Right renal pelvis (tissue), 4 donors: ENCODE measurements around the gene VAV1. TPM values are rescaled to one million over a fixed set of nuclear protein-coding genes. Genes with fewer than 3 reads are reported as not detected.
"Not testable (repeated sequence)": the region's sequence is repeated elsewhere in the genome, so short reads cannot be mapped to it uniquely, and the experiment has no call there.

Source experiments
- DNase-seq, 4 donors: peaks; one replicate each; pipeline ENCODE4 v3.0.0-alpha.2; 2013; ENCODE audit warnings: low read depth in 4 of 4, low spot score in 3 of 4, missing footprints in 1 of 4
- polyA plus RNA-seq, 4 donors: library from polyadenylated mRNA; unstranded; fragments of 120-200 nt; gene quantifications; one replicate each; pipeline ENCODE4 v1.2.1, GENCODE V29; 2013; ENCODE audit not compliant: insufficient read length in 4 of 4

VAV1 gene
- polyA plus RNA-seq, 4 donors, result 1.2 to 1.7 (median 1.4) TPM

DNA sequence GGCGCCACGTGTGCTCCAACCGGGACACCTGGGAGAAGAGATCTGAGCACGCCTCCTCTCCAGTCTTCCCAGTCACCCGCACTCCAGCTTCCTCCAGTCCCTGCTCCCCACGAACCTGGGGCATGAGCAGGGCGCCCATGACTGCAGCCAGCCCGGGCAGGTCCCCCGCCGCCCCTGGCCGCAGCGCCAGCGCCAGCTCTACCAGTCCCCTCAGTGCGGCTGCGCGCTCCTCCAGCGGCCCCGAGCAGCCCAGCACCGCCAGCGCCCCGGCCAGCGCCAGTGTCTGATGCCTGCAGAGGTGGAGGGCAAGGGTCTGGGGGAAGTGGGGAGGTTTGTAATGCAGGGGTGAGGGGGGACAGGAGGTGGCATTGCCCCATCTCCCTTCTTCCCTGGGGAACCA is 18.4 kb upstream of the VAV1 start:
- DNase-seq, result no peak

GRCh38 chr19:6754653-6755463 is 17.6 kb upstream of the VAV1 start:
- no peak for DNase-seq

- no peak for DNase-seq
These were observed 11.9 kb upstream of the VAV1 start for GRCh38 chr19:6760606-6761005.

- no peak for DNase-seq
These were observed 11.3 kb upstream of the VAV1 start for GRCh38 chr19:6761053-6761676.

GRCh38 chr19:6762253-6762797 is 10.2 kb upstream of the VAV1 start:
- not testable (repeated sequence) for DNase-seq

DNA sequence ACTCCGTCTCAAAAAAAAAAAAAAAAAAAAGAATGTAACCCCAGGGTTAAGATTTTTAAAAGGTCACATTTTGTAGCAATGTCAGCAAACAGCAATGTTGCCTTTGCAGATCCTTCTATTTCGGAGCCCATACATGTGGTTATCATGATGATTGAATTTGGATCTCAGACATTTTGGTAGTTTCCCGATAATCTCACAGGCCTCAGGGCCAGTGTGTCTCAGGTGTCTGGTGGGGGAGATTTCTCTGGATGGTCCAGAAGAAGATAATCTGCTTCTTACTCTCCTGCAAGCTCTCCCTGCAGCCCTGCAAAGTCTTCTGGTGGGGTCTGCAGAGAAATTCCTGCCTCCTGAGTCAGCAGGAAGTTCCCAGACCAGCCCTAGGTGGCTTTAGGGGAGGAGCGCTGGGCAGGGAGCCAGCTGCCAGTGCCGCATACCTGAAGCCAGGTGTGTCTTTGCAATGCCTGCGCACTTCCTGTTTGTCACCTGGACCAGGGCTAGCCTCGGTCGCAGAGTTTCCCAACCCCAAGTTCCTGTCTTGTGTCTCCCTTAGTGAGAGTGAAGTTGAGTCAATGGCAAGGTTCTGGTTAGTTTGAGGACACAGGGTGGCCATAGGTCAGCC is 6.7 kb upstream of the VAV1 start:
- DNase-seq, result peak in 1 of 4 donors; percentile 44

DNA sequence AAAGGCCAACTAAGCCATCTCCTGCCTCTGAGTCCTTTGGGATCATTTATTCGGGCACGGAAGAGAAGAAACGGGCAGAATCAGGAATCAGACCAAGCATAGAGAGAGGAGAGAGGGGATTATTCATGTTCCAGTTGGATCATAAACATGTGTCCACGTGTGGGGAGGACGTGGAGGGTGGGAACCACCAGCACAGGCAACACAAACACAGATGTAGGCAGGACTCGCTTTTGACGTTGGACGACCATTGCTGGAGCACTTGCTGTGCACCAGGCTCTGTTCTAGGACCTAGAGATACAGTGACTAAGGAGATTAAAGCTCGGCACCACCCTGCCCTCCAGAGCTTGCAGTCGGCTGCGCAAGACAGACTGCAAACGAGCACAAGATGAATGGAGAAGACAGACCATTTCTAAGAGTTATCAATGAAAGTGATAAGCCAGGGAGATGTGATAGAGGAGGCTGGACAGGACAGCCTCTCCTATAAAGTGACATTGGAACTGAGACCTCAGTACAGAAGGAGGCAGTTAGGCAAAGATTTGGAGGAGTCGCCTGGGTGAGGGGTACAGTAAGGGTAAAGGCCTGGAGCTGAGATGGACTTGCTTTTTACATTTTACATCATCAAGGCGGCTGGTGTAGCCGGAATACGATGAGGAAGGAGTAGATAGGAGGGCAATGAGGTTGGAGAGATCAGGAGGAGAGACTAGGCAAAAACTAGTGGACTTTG is 6.0 kb upstream of the VAV1 start:
- DNase-seq, result no peak

- DNase-seq, result no peak
These were observed 5.5 kb upstream of the VAV1 start for GRCh38 chr19:6767081-6767356.

- peak in 1 of 4 donors; percentile 50 for DNase-seq
These were observed 4.9 kb upstream of the VAV1 start, which contains the start of gene SH2D3A for GRCh38 chr19:6767357-6768235. SH2D3A (minus strand) TSS chr19:6767435; CDS start chr19:6763748, 3,687 bp downstream.

DNA sequence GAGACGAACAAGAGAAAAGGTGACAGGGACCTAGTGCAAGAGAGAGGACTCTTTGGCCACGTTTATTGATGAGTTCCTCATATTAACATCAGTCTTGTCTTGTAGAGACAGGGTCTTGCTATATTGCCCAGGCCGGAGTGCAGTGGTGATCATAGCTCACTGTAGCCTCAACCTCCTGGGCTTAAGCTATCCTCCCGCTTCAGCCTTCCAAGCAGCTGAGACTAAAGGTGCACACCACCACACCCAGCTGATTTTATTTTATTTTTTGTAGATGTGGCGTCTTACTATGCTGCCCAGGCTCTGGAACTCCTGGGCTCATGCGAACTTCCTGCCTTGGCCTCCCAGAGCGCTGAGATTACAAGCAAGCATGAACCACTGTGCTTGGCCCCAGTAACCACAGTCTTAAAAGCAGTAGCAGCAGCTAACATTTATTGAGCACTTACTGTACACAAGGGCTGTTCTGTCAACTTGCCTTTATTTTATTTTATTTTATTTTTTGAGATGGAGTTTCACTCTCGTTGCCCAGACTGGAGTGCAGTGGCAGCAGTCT is 4.2 kb upstream of the VAV1 start:
- no peak for DNase-seq

DNA sequence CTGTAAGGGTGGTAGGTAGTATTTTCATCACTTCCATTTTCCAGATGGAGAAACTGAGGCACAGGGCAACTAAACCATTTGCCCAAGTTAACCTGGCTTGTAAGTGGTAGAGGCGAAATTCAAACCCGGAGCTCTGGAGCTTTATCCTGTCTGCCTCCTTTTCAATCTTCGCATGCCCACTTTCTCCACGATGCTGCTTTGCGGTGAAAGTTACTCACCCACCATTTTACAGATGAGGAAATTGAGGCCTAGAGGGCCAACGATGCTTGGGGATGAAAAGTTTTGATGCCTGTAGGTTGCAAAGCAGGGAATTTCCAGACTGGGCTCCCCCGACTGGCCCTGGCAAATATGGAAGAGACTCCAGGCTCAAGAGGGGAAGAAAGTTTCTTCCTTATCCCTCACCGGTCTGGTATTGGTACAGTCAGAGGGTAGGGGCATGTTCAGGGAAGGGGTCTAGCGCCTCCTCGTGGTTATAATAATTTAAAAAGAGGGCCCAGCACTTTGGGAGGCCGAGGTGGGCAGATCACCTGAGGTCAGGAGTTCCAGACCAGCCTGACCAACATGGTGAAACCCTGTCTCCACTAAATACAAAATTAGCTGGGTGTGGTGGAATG is 3.4 kb upstream of the VAV1 start:
- DNase-seq, result no peak

GRCh38 chr19:6771648-6772027 is 870 bp upstream of the VAV1 start:
- not testable (repeated sequence) for DNase-seq

- no peak for DNase-seq
These were observed 386 bp downstream of the VAV1 start for GRCh38 chr19:6772866-6773322.

- DNase-seq, result no peak
These were observed 919 bp downstream of the VAV1 start for GRCh38 chr19:6773323-6773931.

- DNase-seq, result no peak
These were observed 2.6 kb downstream of the VAV1 start for GRCh38 chr19:6774821-6775707.

- not testable (repeated sequence) for DNase-seq
These were observed 3.5 kb downstream of the VAV1 start for GRCh38 chr19:6776045-6776444.

DNA sequence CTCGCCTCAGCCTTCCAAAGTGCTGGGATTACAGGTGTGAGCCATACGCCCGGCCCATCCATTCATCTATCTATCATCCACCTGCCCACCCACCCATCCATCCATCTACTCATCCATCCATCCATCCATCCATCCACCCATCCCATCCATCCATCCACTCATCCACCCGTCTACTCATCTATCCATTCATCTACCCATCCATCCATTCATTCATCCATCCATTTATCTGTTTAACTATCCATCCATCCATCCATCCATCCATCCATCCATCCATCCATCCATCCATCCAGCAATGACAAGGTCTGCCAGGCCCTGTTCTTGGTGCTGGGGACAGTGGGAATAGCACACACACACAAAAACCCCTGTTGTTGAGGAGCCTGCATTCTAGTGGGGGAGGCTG is 4.5 kb downstream of the VAV1 start:
- DNase-seq, result no peak

- DNase-seq, result no peak
These were observed 4.9 kb downstream of the VAV1 start for GRCh38 chr19:6777434-6777833.
